Liver (tissue), 3 donors: ENCODE data around the gene PKIG.

ENCODE experiments used
- EGR1 ChIP-seq, 2 donors: IDR thresholded peaks; 2 replicates each; pipeline ENCODE4 v1.6.1; 2016 to 2018; ENCODE audit warnings: antibody characterized with exemption in 2 of 2, low read depth in 2 of 2
- GABPA ChIP-seq, 2 donors: IDR thresholded peaks in 1 of 2; conservative IDR thresholded peaks in 1 of 2; 2 replicates each; pipeline ENCODE4 v1.6.1; 2016; ENCODE audit warnings: antibody characterized with exemption in 2 of 2, mild to moderate bottlenecking in 1 of 2, moderate library complexity in 1 of 2
- JUND ChIP-seq, 2 donors: IDR thresholded peaks; 2 replicates each; pipeline ENCODE4 v1.6.1; 2016; ENCODE audit warnings: antibody characterized with exemption in 2 of 2
- NR2F2 ChIP-seq: IDR thresholded peaks from 2 replicates; pipeline ENCODE4 v1.6.1; 2016; ENCODE audit warnings: antibody characterized with exemption
- RAD21 ChIP-seq, 2 donors: IDR thresholded peaks; 2 replicates each; pipeline ENCODE4 v1.6.1; 2016; ENCODE audit warnings: antibody characterized with exemption in 2 of 2, mild to moderate bottlenecking in 2 of 2
- YY1 ChIP-seq: IDR thresholded peaks from 2 replicates; pipeline ENCODE4 v1.6.1; 2016; ENCODE audit warnings: antibody characterized with exemption, mild to moderate bottlenecking
- TF ChIP-seq, protein P1 (sequence below): fragments of 150-350 bp; IDR thresholded peaks from 2 replicates; pipeline ENCODE4 v1.5.1; 2017; ENCODE audit warnings: improper control_type of control experiment, low read depth, low read length; ENCODE audit not compliant: missing input control
- TF ChIP-seq, protein P2 (sequence below): IDR thresholded peaks from 2 replicates; pipeline ENCODE4 v1.6.1; 2016; ENCODE audit warnings: antibody characterized with exemption
- TF ChIP-seq, protein P3 (sequence below): IDR thresholded peaks from 2 replicates; pipeline ENCODE4 v1.6.1; 2016; ENCODE audit warnings: antibody characterized with exemption
- donor health status: healthy.
- donor health status: healthy.

DNA sequence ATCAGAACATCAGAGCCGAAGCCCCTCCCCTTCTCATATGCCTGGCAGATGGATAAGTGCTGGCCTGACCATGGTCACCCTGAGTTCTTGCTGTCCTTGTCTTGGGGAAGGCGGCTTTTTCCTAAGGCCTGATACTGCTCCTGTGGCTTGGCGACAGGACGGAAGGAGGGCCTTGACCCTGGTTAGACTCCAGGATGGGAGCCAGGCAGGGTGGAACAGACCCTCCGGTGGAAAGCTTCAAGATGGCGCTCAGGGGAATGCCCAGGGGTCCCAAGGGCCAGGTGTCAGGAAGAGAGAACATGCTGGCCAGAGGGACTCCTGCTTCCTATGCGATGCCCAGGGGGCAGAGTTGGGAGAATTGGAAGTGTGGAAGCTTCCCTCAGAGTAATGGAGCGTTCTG, 39.6 kb downstream of the PKIG start:
- TF ChIP-seq GABPA (IDR thresholded peaks at IDR 0.05 in 1 of 2, conservative IDR thresholded peaks at IDR 0.05 in 1 of 2) (no peak), EGR1 (IDR thresholded peaks at IDR 0.05; ENCODE audit: low read depth in 2 of 2) (no peak), JUND (IDR thresholded peaks at IDR 0.05) (no peak), NR2F2 (no peak), RAD21 (IDR thresholded peaks at IDR 0.05) (no peak), YY1 (no peak)
- TF ChIP-seq, protein P1, sequence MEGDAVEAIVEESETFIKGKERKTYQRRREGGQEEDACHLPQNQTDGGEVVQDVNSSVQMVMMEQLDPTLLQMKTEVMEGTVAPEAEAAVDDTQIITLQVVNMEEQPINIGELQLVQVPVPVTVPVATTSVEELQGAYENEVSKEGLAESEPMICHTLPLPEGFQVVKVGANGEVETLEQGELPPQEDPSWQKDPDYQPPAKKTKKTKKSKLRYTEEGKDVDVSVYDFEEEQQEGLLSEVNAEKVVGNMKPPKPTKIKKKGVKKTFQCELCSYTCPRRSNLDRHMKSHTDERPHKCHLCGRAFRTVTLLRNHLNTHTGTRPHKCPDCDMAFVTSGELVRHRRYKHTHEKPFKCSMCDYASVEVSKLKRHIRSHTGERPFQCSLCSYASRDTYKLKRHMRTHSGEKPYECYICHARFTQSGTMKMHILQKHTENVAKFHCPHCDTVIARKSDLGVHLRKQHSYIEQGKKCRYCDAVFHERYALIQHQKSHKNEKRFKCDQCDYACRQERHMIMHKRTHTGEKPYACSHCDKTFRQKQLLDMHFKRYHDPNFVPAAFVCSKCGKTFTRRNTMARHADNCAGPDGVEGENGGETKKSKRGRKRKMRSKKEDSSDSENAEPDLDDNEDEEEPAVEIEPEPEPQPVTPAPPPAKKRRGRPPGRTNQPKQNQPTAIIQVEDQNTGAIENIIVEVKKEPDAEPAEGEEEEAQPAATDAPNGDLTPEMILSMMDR = no peak
- TF ChIP-seq, protein P2, sequence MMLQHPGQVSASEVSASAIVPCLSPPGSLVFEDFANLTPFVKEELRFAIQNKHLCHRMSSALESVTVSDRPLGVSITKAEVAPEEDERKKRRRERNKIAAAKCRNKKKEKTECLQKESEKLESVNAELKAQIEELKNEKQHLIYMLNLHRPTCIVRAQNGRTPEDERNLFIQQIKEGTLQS = no peak
- TF ChIP-seq, protein P3, sequence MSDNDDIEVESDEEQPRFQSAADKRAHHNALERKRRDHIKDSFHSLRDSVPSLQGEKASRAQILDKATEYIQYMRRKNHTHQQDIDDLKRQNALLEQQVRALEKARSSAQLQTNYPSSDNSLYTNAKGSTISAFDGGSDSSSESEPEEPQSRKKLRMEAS = no peak
